BLaER1 treated with 17β-estradiol and CSF1 and Interleukin-3, amounts not matched to agents 10 nM and 100 nM (cell line): ENCODE data around the gene DEPDC1B.
"Not testable (repeated sequence)": the region's sequence is repeated elsewhere in the genome, so short reads cannot be mapped to it uniquely, and the experiment has no call there.

ENCODE experiments used
- H3K27ac ChIP-seq, 11 experiments: shearing (Covaris generic); formaldehyde crosslinking; 2 replicates each; pipeline ENCODE4 v1.8.1; 2022
- H3K27me3 ChIP-seq, 11 experiments: shearing (Covaris generic); formaldehyde crosslinking; 2 replicates each; pipeline ENCODE4 v1.8.1; 2022
- H3K36me3 ChIP-seq, 11 experiments: shearing (Covaris generic); formaldehyde crosslinking; 2 replicates each; pipeline ENCODE4 v1.8.1; 2022
- H3K4me1 ChIP-seq, 10 experiments: shearing (Covaris generic); formaldehyde crosslinking; 2 replicates each; pipeline ENCODE4 v1.8.1; 2022
- H3K4me2 ChIP-seq, 11 experiments: shearing (Covaris generic); formaldehyde crosslinking; 2 replicates each; pipeline ENCODE4 v1.8.1; 2022
- H3K4me3 ChIP-seq, 10 experiments: shearing (Covaris generic); formaldehyde crosslinking; 2 replicates each; pipeline ENCODE4 v1.8.1; 2022
- H3K9ac ChIP-seq, 11 experiments: shearing (Covaris generic); formaldehyde crosslinking; 2 replicates each; pipeline ENCODE4 v1.8.1; 2022
- H3K9me3 ChIP-seq, 11 experiments: shearing (Covaris generic); formaldehyde crosslinking; replicated peaks in 1 of 11; 2 replicates each; pipeline ENCODE4 v1.8.1; 2022
- H4K20me1 ChIP-seq, 11 experiments: shearing (Covaris generic); formaldehyde crosslinking; 2 replicates each; pipeline ENCODE4 v1.8.1; 2022
- Cebpa-rat ChIP-seq, 11 experiments: shearing (Covaris generic); IDR thresholded peaks; 2 replicates each; pipeline ENCODE4 v1.8.1; 2022

The DEPDC1B gene

DNA sequence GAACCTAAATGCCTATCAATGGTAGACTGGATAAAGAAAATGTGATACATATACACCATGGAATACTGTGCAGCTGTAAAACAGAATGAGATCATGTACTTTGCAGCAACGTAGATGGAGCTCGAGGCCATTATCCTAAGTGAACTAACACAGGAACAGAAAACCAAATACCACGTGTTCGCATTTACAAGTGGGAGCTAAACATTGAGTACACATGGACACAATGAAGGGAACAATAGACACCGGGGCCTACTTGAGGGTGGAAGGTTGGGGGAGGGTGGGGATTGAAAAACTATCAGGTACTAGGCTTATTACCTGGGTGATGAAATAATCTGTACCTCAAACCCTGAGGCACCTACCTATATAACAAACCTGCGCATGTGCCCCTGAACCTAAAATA lies 22.4 kb upstream of the DEPDC1B start:
- H3K9ac ChIP-seq = no peak overlapping the region
- H3K4me2 ChIP-seq = no peak overlapping the region
- H3K27ac ChIP-seq = no peak overlapping the region
- no peak overlapping the region for H3K4me3 ChIP-seq
- no peaks in the 10 kb centered on the region for H3K36me3 ChIP-seq
- no peaks in the 10 kb centered on the region for H3K27me3 ChIP-seq
- H3K9me3 ChIP-seq = peaks cover 0 to 3% (median 0%) of the 10 kb centered on the region in 11 experiments; a peak in 5 of 22 replicates
- H4K20me1 ChIP-seq = no peaks in the 10 kb centered on the region
- TF ChIP-seq Cebpa-rat (IDR thresholded peaks at IDR 0.05) = no peak
- 0 out of 20 replicates have a peak, but pooled peaks cover 0 to 4% (median 0%) of the 10 kb centered on the region in 10 experiments for H3K4me1 ChIP-seq

DNA sequence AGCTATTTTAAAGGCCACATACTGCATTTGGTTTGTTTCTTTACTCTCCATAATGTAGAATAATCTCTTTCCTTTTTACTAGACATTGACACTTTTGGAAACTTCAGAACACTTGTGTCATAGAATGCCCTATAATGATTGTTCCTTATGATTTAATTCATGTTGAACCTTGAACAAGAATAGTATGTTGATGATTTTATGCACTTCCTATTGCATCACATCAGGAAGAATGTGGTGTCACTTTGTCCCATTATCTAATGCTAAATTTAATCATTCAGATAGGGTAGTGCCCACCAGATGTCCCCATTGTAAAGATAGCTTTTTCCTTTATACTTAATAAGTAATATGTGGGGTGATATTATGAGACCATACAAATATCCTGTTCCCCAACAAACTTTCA lies 19.4 kb upstream of the DEPDC1B start:
- peak overlapping the region in 2 of 11 experiments; percentile 38 to 44; a peak in 2 of 22 replicates for H3K4me2 ChIP-seq
- no peak for TF ChIP-seq Cebpa-rat (IDR thresholded peaks at IDR 0.05)
- peaks cover 0 to 19% (median 12%) of the 10 kb centered on the region in 11 experiments; a peak in 10 of 22 replicates for H3K9me3 ChIP-seq
- no peak overlapping the region for H3K9ac ChIP-seq
- no peak overlapping the region for H3K4me3 ChIP-seq
- H3K27ac ChIP-seq = no peak overlapping the region
- H3K36me3 ChIP-seq = no peaks in the 10 kb centered on the region
- H4K20me1 ChIP-seq = no peaks in the 10 kb centered on the region
- H3K4me1 ChIP-seq = 0 out of 20 replicates have a peak, but pooled peaks cover 0 to 4% (median 0%) of the 10 kb centered on the region in 10 experiments
- H3K27me3 ChIP-seq = no peaks in the 10 kb centered on the region

DNA sequence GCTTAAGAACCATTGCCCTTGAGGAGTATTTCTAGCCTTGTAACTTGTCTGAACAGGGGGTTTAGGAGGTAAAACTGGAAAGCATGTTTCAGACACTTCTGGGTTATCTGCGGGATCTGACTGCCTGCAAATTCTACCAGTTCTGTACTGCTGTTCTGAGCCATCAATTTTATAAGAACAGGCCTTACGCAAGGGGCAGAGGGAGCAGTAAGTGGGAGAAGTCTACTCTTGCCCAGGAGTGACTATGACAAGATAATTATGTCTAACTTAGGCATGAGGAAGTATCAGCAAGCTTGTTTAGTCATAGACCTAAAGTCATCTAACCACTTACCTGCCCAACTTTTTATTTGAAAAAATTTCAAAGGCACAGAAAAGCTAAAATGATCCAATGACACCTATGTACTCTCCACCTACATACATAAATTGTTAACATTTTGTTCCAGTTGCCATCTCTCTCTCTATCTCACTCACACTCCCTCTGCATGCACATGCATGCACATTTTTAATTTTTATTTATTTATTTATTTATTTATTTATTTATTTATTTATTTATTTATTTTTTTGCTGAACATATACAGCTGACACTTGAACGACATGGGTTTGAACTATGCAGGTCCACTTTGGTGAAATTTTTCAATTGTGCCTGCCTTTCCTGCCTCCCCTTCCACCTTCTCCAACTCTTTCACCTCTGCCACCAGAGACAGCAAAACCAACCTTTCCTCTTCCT lies 18.4 kb upstream of the DEPDC1B start:
- Histone ChIP-seq H3K9ac (no peak overlapping the region), H3K4me1 (0 out of 20 replicates have a peak, but pooled peaks cover 0 to 4% (median 0%) of the 10 kb centered on the region in 10 experiments), H3K9me3 (peaks cover 0 to 19% (median 12%) of the 10 kb centered on the region in 11 experiments; a peak in 10 of 22 replicates), H4K20me1 (no peaks in the 10 kb centered on the region), H3K27ac (no peak overlapping the region), H3K4me3 (no peak overlapping the region), H3K27me3 (no peaks in the 10 kb centered on the region), H3K36me3 (no peaks in the 10 kb centered on the region), H3K4me2 (no peak overlapping the region)
- no peak for TF ChIP-seq Cebpa-rat (IDR thresholded peaks at IDR 0.05)

DNA sequence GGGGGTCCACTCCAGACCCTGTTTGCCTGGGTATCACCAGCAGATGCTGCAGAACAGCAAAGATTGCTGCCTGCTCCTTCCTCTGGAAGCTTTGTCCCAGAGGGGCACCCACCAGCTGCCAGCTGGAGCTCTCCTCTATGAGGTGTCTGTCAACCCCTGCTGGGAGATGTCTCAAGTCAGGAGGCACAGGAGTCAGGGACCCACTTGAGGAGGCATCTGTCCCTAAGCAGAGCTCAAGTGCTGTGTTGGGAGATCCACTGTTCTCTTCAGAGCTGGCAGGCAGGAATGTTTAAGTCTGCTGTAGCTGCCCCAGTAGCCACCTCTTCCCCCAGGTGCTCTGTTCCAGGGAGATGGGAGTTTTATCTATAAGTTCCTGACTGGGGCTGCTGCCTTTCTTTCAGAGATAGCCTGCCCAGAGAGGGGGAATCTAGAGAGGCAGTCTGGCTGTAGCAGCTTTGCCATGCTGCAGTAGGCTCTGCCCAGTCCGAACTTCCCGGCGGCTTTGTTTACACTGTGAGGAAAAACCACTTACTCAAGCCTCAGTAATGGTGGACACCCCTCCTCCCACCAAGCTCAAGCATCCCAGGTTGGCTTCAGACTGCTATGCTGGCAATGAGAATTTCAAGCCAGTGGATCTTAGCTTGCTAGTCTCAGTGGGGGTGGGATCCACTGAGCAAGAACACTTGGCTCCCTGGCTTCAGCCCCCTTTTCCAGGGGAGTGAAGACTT lies 15.4 kb upstream of the DEPDC1B start:
- not testable (repeated sequence) for H4K20me1 ChIP-seq, H3K36me3 ChIP-seq, H3K9ac ChIP-seq, H3K27me3 ChIP-seq, H3K4me2 ChIP-seq, H3K4me1 ChIP-seq, H3K27ac ChIP-seq, H3K4me3 ChIP-seq
- peaks cover 0 to 19% (median 12%) of the 10 kb centered on the region in 11 experiments; a peak in 10 of 22 replicates for H3K9me3 ChIP-seq

DNA sequence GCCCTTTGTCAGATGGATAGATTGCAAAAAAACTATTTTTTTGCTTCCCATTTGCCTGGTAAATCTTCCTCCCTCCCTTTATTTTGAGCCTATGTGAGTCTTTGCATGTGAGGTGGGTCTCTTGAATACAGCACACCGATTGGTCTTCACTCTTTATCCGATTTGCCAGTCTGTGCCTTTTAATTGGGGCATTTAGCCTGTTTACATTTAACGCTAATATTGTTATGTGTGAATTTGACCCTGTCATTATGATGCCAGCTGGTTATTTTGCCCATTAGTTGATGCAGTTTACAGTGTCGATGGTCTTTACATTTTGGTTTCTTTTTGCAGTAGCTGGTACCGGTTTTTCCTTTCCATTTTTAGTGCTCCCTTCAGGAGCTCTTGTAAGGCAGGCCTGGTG lies 13.0 kb upstream of the DEPDC1B start:
- Histone ChIP-seq H3K36me3 (no peaks in the 10 kb centered on the region), H3K4me2 (no peak overlapping the region), H3K4me3 (no peak overlapping the region), H3K27me3 (no peaks in the 10 kb centered on the region), H3K9ac (no peak overlapping the region), H3K27ac (no peak overlapping the region), H3K4me1 (no peaks in the 10 kb centered on the region), H4K20me1 (no peaks in the 10 kb centered on the region), H3K9me3 (peaks cover 0 to 19% (median 12%) of the 10 kb centered on the region in 11 experiments; a peak in 10 of 22 replicates)
- TF ChIP-seq Cebpa-rat (IDR thresholded peaks at IDR 0.05) = no peak

DNA sequence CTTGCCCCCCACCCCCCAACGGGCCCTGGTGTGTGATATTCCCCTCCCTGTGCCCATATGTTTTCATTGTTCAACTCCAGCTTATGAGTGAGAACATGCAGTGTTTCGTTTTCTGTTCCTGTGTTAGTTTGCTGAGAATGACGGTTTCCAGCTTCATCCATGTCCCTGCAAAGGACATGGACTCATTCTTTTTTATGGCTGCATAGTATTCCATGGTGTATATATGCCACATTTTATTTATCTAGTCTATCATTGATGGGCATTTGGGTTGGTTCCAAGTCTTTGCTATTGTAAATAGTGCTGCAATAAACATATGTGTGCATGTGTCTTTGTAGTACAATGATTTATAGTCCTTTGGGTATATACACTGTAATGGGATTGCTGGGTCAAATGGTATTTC lies 11.9 kb upstream of the DEPDC1B start:
- H4K20me1 ChIP-seq, H3K27ac ChIP-seq: not testable (repeated sequence)

DNA sequence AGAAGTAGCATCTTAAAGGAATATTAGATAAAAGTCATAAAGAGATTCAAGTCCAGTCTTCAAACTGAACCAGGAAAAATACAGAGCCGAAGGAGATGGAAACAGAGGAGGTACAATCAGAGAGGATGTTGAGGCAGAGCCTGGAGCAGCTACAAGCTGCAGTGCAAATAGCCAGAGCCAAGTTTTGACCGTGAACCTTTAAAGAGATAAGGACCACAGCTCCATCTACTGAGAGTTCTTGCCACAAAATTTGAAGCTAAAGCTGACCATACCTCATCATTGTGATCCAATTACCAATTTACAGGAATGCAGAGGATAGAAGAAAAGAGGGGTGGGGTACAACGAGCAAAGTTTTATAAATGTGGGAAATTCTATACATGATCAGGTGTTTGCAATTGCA lies 10.4 kb upstream of the DEPDC1B start:
- H3K36me3 ChIP-seq = no peaks in the 10 kb centered on the region
- no peak overlapping the region for H3K4me3 ChIP-seq
- no peak overlapping the region for H3K4me2 ChIP-seq
- H3K27ac ChIP-seq = no peak overlapping the region
- no peak overlapping the region for H3K9ac ChIP-seq
- H3K27me3 ChIP-seq = no peaks in the 10 kb centered on the region
- peaks cover 0 to 6% (median under 1%) of the 10 kb centered on the region in 11 experiments; a peak in 4 of 22 replicates for H3K9me3 ChIP-seq
- H3K4me1 ChIP-seq = no peaks in the 10 kb centered on the region
- no peak for TF ChIP-seq Cebpa-rat (IDR thresholded peaks at IDR 0.05)
- no peaks in the 10 kb centered on the region for H4K20me1 ChIP-seq

More for the DNA sequence above, 11.9 kb upstream of the DEPDC1B start:
- not testable (repeated sequence) for H3K27me3 ChIP-seq, H3K4me1 ChIP-seq, H3K4me2 ChIP-seq, H3K9ac ChIP-seq, H3K4me3 ChIP-seq, H3K36me3 ChIP-seq
- peaks cover 0 to 13% (median 8%) of the 10 kb centered on the region in 11 experiments; a peak in 8 of 22 replicates for H3K9me3 ChIP-seq

DNA sequence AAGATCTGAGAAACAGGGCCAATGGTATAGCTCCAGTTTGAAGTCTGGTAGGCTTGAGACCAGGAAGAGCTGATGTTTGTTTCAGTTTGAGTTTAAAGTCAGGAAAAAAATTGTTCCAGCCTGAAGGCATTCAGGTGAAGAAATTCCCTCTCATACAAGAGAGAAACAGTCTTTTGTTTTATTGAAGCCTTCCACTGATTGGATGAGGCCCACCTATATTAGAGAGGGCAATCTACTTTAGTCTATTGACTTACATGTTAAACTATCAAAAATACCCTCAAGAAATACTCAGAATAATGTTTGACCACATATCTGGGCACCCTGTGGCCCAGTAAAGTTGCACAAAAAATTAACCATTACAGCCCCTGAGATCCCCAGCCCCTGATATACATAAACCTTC lies 5.2 kb upstream of the DEPDC1B start:
- Histone ChIP-seq H4K20me1 (no peaks in the 10 kb centered on the region), H3K4me3 (no peak overlapping the region), H3K4me2 (no peak overlapping the region), H3K9ac (no peak overlapping the region), H3K4me1 (peaks cover 8 to 13% (median 12%) of the 10 kb centered on the region in 10 experiments; a peak in 19 of 20 replicates), H3K27ac (no peak overlapping the region), H3K36me3 (no peaks in the 10 kb centered on the region), H3K9me3 (no peaks in the 10 kb centered on the region), H3K27me3 (no peaks in the 10 kb centered on the region)
- TF ChIP-seq Cebpa-rat (IDR thresholded peaks at IDR 0.05) = no peak

DNA sequence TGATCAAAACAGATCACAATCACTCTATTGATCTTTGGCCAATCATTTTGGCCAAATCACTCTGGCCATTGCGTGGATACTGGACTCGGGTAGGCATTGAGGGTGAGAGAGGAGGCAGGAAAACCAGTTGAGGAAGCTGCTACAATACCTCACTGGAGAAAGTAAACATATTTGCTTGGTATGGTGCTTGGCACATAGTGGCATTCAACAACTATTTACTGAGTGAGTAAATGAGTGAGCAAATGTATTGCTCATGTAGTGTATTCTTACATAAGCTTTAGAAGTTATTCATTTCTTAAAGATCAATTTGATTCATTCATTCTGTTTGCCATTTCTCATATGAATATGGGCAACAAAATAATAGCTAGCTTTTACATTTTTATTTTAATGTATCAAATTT lies 4.0 kb upstream of the DEPDC1B start:
- Histone ChIP-seq H3K27ac (no peak overlapping the region), H4K20me1 (no peaks in the 10 kb centered on the region), H3K36me3 (no peaks in the 10 kb centered on the region), H3K4me2 (no peak overlapping the region), H3K4me1 (peaks cover 10 to 15% (median 14%) of the 10 kb centered on the region in 10 experiments), H3K9ac (no peak overlapping the region), H3K9me3 (no peaks in the 10 kb centered on the region), H3K4me3 (no peak overlapping the region), H3K27me3 (no peaks in the 10 kb centered on the region)
- TF ChIP-seq Cebpa-rat (IDR thresholded peaks at IDR 0.05) = no peak
